SK-N-SH (cell line): ENCODE measurements around the gene DEFB129. TPM values are rescaled to one million over a fixed set of nuclear protein-coding genes. Genes with fewer than 3 reads are reported as not detected.

ENCODE experiments used
- CTCF ChIA-PET: fragments of 300-600, 350-600 bp; formaldehyde crosslinking; extraction: SDS; loops from one replicate; lab custom pipeline; 2021; lab: Yijun Ruan, JAX
- POLR2A ChIA-PET: fragments of 350-600 bp; sonication (Branson Sonifier 250); formaldehyde crosslinking; extraction: SDS; loops from one replicate; lab custom pipeline; 2020; ENCODE audit warnings: antibody characterized with exemption, inconsistent platforms; lab: Yijun Ruan, JAX
- DNase-seq: peaks from one replicate; pipeline ENCODE4 v3.0.0; 2012
- H2AFZ ChIP-seq: fragments of 200-600 bp; sonication (generic); 2 replicates; pipeline ENCODE4 v1.8.1; 2016; ENCODE audit warnings: antibody characterized with exemption, mild to moderate bottlenecking, low read depth
- H3F3A ChIP-seq: fragments of 200-600 bp; sonication (generic); replicated peaks from 2 replicates; pipeline ENCODE3; 2016; ENCODE audit warnings: antibody characterized with exemption, mild to moderate bottlenecking; ENCODE audit not compliant: insufficient read depth
- H3K27ac ChIP-seq, 2 experiments: fragments of 200-500 bp in 1 of 2; fragments of 200-600 bp in 1 of 2; sonication (Bioruptor generic) in 1 of 2; sonication (generic), shearing (Covaris generic) in 1 of 2; 2 replicates each; pipeline versions ENCODE4 v1.5.1 to v1.6.1; 2014 to 2016; ENCODE audit warnings: low read depth in 2 of 2, inconsistent platforms in 1 of 2, low read length in 1 of 2, mild to moderate bottlenecking in 1 of 2, mixed read lengths in 1 of 2
- H3K27me3 ChIP-seq: fragments of 200-600 bp; sonication (generic), shearing (Covaris generic); 2 replicates; pipeline ENCODE4 v1.6.1; 2016; ENCODE audit warnings: mixed run types; ENCODE audit not compliant: insufficient read depth
- H3K36me3 ChIP-seq, 2 experiments: fragments of 200-500 bp in 1 of 2; fragments of 200-600 bp in 1 of 2; sonication (Bioruptor generic) in 1 of 2; sonication (generic) in 1 of 2; replicated peaks in 1 of 2; 2 replicates each; pipeline versions ENCODE3 to v1.5.1; 2014 to 2016; ENCODE audit warnings: low read length in 1 of 2, mild to moderate bottlenecking in 1 of 2; ENCODE audit not compliant: insufficient read depth in 2 of 2, control insufficient read depth in 1 of 2
- H3K4me1 ChIP-seq, 2 experiments: fragments of 200-500 bp in 1 of 2; fragments of 200-600 bp in 1 of 2; sonication (Bioruptor generic) in 1 of 2; sonication (generic), shearing (Covaris generic) in 1 of 2; 2 replicates each; pipeline versions ENCODE4 v1.5.1 to v1.6.1; 2014 to 2016; ENCODE audit warnings: low read depth in 1 of 2, low read length in 1 of 2, mixed run types in 1 of 2; ENCODE audit not compliant: insufficient read depth in 2 of 2, control insufficient read depth in 1 of 2
- H3K4me2 ChIP-seq: fragments of 200-600 bp; sonication (generic), shearing (Covaris generic); 2 replicates; pipeline ENCODE4 v1.6.1; 2017; ENCODE audit warnings: mixed run types
- H3K4me3 ChIP-seq, 2 experiments: fragments of 200-500 bp in 1 of 2; fragments of 200-600 bp in 1 of 2; sonication (Bioruptor generic) in 1 of 2; sonication (generic), shearing (Covaris generic) in 1 of 2; 2 replicates each; pipeline versions ENCODE4 v1.5.1 to v1.8.1; 2014 to 2016; ENCODE audit warnings: low read depth in 2 of 2, inconsistent platforms in 1 of 2, low read length in 1 of 2, mild to moderate bottlenecking in 1 of 2, mixed read lengths in 1 of 2, moderate library complexity in 1 of 2
- H3K79me2 ChIP-seq: fragments of 200-600 bp; sonication (generic); 2 replicates; pipeline ENCODE4 v1.8.1; 2017; ENCODE audit warnings: mild to moderate bottlenecking; ENCODE audit not compliant: insufficient read depth
- H3K9ac ChIP-seq: fragments of 200-600 bp; sonication (generic); 2 replicates; pipeline ENCODE4 v1.6.1; 2017; ENCODE audit warnings: mixed run types
- H3K9me2 ChIP-seq: fragments of 200-600 bp; sonication (generic); 2 replicates; pipeline ENCODE4 v1.6.1; 2017; ENCODE audit warnings: mixed run types
- H3K9me3 ChIP-seq: fragments of 200-600 bp; sonication (generic); 2 replicates; pipeline ENCODE4 v1.6.1; 2017; ENCODE audit warnings: mixed run types, mild to moderate bottlenecking, moderate library complexity
- H4K20me1 ChIP-seq: fragments of 200-600 bp; sonication (generic); 2 replicates; pipeline ENCODE4 v1.6.1; 2017; ENCODE audit warnings: mild to moderate bottlenecking, mixed run types; ENCODE audit not compliant: insufficient read depth
- CTCF ChIP-seq: fragments of 200-600 bp; sonication (generic); IDR thresholded peaks from 2 replicates; pipeline ENCODE4 v1.6.1; 2017; ENCODE audit warnings: antibody characterized with exemption, mild to moderate bottlenecking, moderate library complexity
- ELF1 ChIP-seq: IDR thresholded peaks from 2 replicates; pipeline ENCODE4 v1.4.0; 2012
- EP300 ChIP-seq, 2 experiments: IDR thresholded peaks; 2 replicates each; pipeline versions ENCODE4 v1.4.0 to v1.6.1; 2012; ENCODE audit warnings: borderline replicate concordance in 1 of 2, low read depth in 1 of 2, low read length in 1 of 2
- EZH2phosphoT487 ChIP-seq: fragments of 200-600 bp; sonication (generic); IDR thresholded peaks from 2 replicates; pipeline ENCODE4 v1.6.1; 2017; ENCODE audit warnings: low read depth, mixed run types, mild to moderate bottlenecking, antibody characterized with exemption, moderate library complexity, borderline replicate concordance
- IRF3 ChIP-seq: fragments of 150-350 bp; IDR thresholded peaks from 2 replicates; pipeline ENCODE4 v1.6.1; 2016; ENCODE audit warnings: mild to moderate bottlenecking, low read depth, low read length
- MAX ChIP-seq: IDR thresholded peaks from 2 replicates; pipeline ENCODE4 v1.4.0; 2012; ENCODE audit warnings: low read depth
- MXI1 ChIP-seq: IDR thresholded peaks from 2 replicates; pipeline ENCODE4 v1.6.1; 2012; ENCODE audit warnings: mild to moderate bottlenecking, low read depth, low read length, improper control_type of control experiment
- NRF1 ChIP-seq: IDR thresholded peaks from 2 replicates; pipeline ENCODE4 v1.6.1; 2012; ENCODE audit warnings: low read depth, mild to moderate bottlenecking, low read length
- RAD21 ChIP-seq: IDR thresholded peaks from 2 replicates; pipeline ENCODE4 v1.6.1; 2012; ENCODE audit warnings: mild to moderate bottlenecking, low read length
- REST ChIP-seq: IDR thresholded peaks from 2 replicates; pipeline ENCODE4 v1.6.1; 2012; ENCODE audit warnings: mild to moderate bottlenecking, low read depth, low read length, moderate library complexity
- RXRA ChIP-seq: IDR thresholded peaks from 2 replicates; pipeline ENCODE4 v1.4.0; 2012; ENCODE audit warnings: low read depth, mild to moderate bottlenecking, borderline replicate concordance
- SIN3A ChIP-seq: IDR thresholded peaks from 2 replicates; pipeline ENCODE4 v1.6.1; 2012; ENCODE audit warnings: low read depth, mild to moderate bottlenecking, low read length, moderate library complexity, borderline replicate concordance
- TAF1 ChIP-seq: IDR thresholded peaks from 2 replicates; pipeline ENCODE4 v1.6.1; 2012; ENCODE audit warnings: low read depth, mild to moderate bottlenecking, low read length, moderate library complexity, borderline replicate concordance
- TCF12 ChIP-seq: IDR thresholded peaks from 2 replicates; pipeline ENCODE4 v1.4.0; 2012
- USF1 ChIP-seq: IDR thresholded peaks from 2 replicates; pipeline ENCODE4 v1.4.0; 2012; ENCODE audit warnings: low read depth, borderline replicate concordance
- USF2 ChIP-seq: fragments of 150-350 bp; IDR thresholded peaks from 2 replicates; pipeline ENCODE4 v1.6.1; 2017; ENCODE audit warnings: antibody characterized with exemption, low read length, low read depth, borderline replicate concordance
- YY1 ChIP-seq: IDR thresholded peaks from 2 replicates; pipeline ENCODE4 v1.4.0; 2012; ENCODE audit warnings: low read depth, mild to moderate bottlenecking
- ZBTB33 ChIP-seq: IDR thresholded peaks from 2 replicates; pipeline ENCODE4 v1.4.0; 2012; ENCODE audit warnings: low read depth, borderline replicate concordance
- polyA plus RNA-seq, 3 experiments: library from polyadenylated mRNA; depleted of rRNA; stranded (reverse); fragments of >200 nt; gene quantifications; 2 replicates each; pipeline ENCODE4 v1.2.3, GENCODE V29; 2012

Gene DEFB129
- polyA plus RNA-seq, 1 of the 3 experiments (the other 2 are of a cell fraction): not detected

- no peaks in the 10 kb centered on the region for H4K20me1 ChIP-seq
- H3K27ac ChIP-seq: no peak overlapping the region
- H3K4me1 ChIP-seq: no peaks in the 10 kb centered on the region
- CTCF ChIA-PET: interaction anchor here (0.6 kb wide), 1 partner anchor 58 kb away, joined by 3 read pairs; no protein-coding TSS in a partner anchor
- H3F3A ChIP-seq: no peaks in the 10 kb centered on the region
- no peak overlapping the region for H3K9ac ChIP-seq
- DNase-seq: no peak
- no peak for TF ChIP-seq CTCF
- no peak for TF ChIP-seq NRF1
- no peak for TF ChIP-seq ELF1
- TF ChIP-seq TCF12: no peak
- TF ChIP-seq TAF1: no peak
- no peak for TF ChIP-seq ZBTB33
- TF ChIP-seq REST: no peak
- no peak for TF ChIP-seq RAD21
- no peak for TF ChIP-seq MXI1
- TF ChIP-seq USF1: no peak
- no peak for TF ChIP-seq EZH2phosphoT487
- no peak for TF ChIP-seq SIN3A
- TF ChIP-seq USF2: no peak
- no peak for TF ChIP-seq IRF3
- no peak for TF ChIP-seq YY1
- no peak for TF ChIP-seq MAX
- TF ChIP-seq EP300 (IDR thresholded peaks at IDR 0.05; ENCODE audit: borderline replicate concordance in 1 of 2, low read depth in 1 of 2, low read length in 1 of 2): no peak
- TF ChIP-seq RXRA: no peak
- no peak overlapping the region for H3K4me2 ChIP-seq
- POLR2A ChIA-PET: no interaction called here
- no peak overlapping the region for H2AFZ ChIP-seq
- no peaks in the 10 kb centered on the region for H3K79me2 ChIP-seq
- H3K27me3 ChIP-seq: no peaks in the 10 kb centered on the region
- no peak overlapping the region for H3K4me3 ChIP-seq
- no peaks in the 10 kb centered on the region for H3K9me3 ChIP-seq
- H3K9me2 ChIP-seq: no peaks in the 10 kb centered on the region
- peaks cover 0 to 17% of the 10 kb centered on the region in 2 experiments for H3K36me3 ChIP-seq
These were observed 45.7 kb downstream of the DEFB129 start for GRCh38 chr20:272718-273117.
